H9 (cell line): Measurements from ENCODE around the gene MAP3K8. TPM values are rescaled to one million over a fixed set of nuclear protein-coding genes. Genes with fewer than 3 reads are reported as not detected.

Source experiments
- DNase-seq: peaks from one replicate; pipeline ENCODE4 v3.0.0-alpha.2; 2017
- H2AFZ ChIP-seq: one replicate; pipeline ENCODE4 v1.6.1; 2013; ENCODE audit warnings: mild to moderate bottlenecking, low read length, control low read depth, moderate library complexity
- H2AK5ac ChIP-seq: 2 replicates; pipeline ENCODE4 v1.6.1; 2013; ENCODE audit warnings: low read length, control low read depth, mixed read lengths; ENCODE audit not compliant: insufficient read length
- H2BK120ac ChIP-seq: one replicate; pipeline ENCODE4 v1.6.1; 2013; ENCODE audit warnings: low read depth, mild to moderate bottlenecking, low read length, control low read depth, inconsistent platforms; ENCODE audit not compliant: poor library complexity, severe bottlenecking
- H2BK12ac ChIP-seq: 2 replicates; pipeline ENCODE4 v1.6.1; 2013; ENCODE audit warnings: low read length, control low read depth, mixed read lengths, low read depth; ENCODE audit not compliant: insufficient read length
- H2BK15ac ChIP-seq: 2 replicates; pipeline ENCODE4 v1.6.1; 2013; ENCODE audit warnings: low read depth, low read length, control low read depth
- H2BK20ac ChIP-seq: one replicate; pipeline ENCODE4 v1.6.1; 2013; ENCODE audit warnings: low read depth, mild to moderate bottlenecking, low read length, control low read depth, inconsistent platforms; ENCODE audit not compliant: poor library complexity, severe bottlenecking
- H2BK5ac ChIP-seq: 2 replicates; pipeline ENCODE4 v1.6.1; 2013; ENCODE audit warnings: low read length, control low read depth, mixed read lengths; ENCODE audit not compliant: insufficient read length
- H3K14ac ChIP-seq: 2 replicates; pipeline ENCODE4 v1.6.1; 2013; ENCODE audit warnings: low read length, control low read depth; ENCODE audit not compliant: insufficient read depth
- H3K18ac ChIP-seq: 2 replicates; pipeline ENCODE4 v1.6.1; 2013; ENCODE audit warnings: low read depth, mild to moderate bottlenecking, mixed read lengths, low read length, control low read depth; ENCODE audit not compliant: insufficient read length
- H3K23ac ChIP-seq: 2 replicates; pipeline ENCODE4 v1.6.1; 2013; ENCODE audit warnings: low read length, control low read depth, mixed read lengths, low read depth; ENCODE audit not compliant: insufficient read length
- H3K23me2 ChIP-seq: 2 replicates; pipeline ENCODE4 v1.6.1; 2013; ENCODE audit warnings: low read depth, mild to moderate bottlenecking, mixed read lengths, low read length, control low read depth; ENCODE audit not compliant: insufficient read length, poor library complexity, severe bottlenecking
- H3K27ac ChIP-seq: 2 replicates; pipeline ENCODE4 v1.5.1; 2013; ENCODE audit warnings: low read length, control low read depth, mixed read lengths, low read depth; ENCODE audit not compliant: insufficient read length
- H3K27me3 ChIP-seq: 2 replicates; pipeline ENCODE4 v1.6.1; 2013; ENCODE audit warnings: low read length, control low read depth, inconsistent platforms; ENCODE audit not compliant: insufficient read depth
- H3K4ac ChIP-seq: 2 replicates; pipeline ENCODE4 v1.6.1; 2013; ENCODE audit warnings: low read depth, mild to moderate bottlenecking, control low read depth, inconsistent platforms, low read length, moderate library complexity
- H3K4me1 ChIP-seq: 2 replicates; pipeline ENCODE4 v1.6.1; 2013; ENCODE audit warnings: low read length, control low read depth, inconsistent platforms; ENCODE audit not compliant: insufficient read depth
- H3K4me2 ChIP-seq: 2 replicates; pipeline ENCODE4 v1.6.1; 2013; ENCODE audit warnings: low read length, control low read depth, mixed read lengths; ENCODE audit not compliant: insufficient read length, insufficient read depth
- H3K56ac ChIP-seq: 2 replicates; pipeline ENCODE4 v1.6.1; 2013; ENCODE audit warnings: low read depth, mild to moderate bottlenecking, mixed read lengths, low read length, control low read depth; ENCODE audit not compliant: insufficient read length
- H3K79me1 ChIP-seq: 2 replicates; pipeline ENCODE4 v1.6.1; 2013; ENCODE audit warnings: low read depth, mild to moderate bottlenecking, moderate library complexity, low read length, control low read depth, inconsistent platforms; ENCODE audit not compliant: insufficient read depth, poor library complexity, severe bottlenecking
- H3K79me2 ChIP-seq: 2 replicates; pipeline ENCODE4 v1.6.1; 2013; ENCODE audit warnings: low read length, control low read depth, inconsistent platforms; ENCODE audit not compliant: insufficient read depth
- H3K9ac ChIP-seq: 2 replicates; pipeline ENCODE4 v1.6.1; 2013; ENCODE audit warnings: low read length, control low read depth, mixed read lengths; ENCODE audit not compliant: insufficient read length; ENCODE audit errors: extremely low read depth
- H3K9me3 ChIP-seq: one replicate; pipeline ENCODE4 v1.6.1; 2013; ENCODE audit warnings: low read depth, low read length, inconsistent platforms; ENCODE audit not compliant: control insufficient read depth
- H3T11ph ChIP-seq: one replicate; pipeline ENCODE4 v1.6.1; 2013; ENCODE audit warnings: mild to moderate bottlenecking, low read length, control low read depth, inconsistent platforms
- H4K20me1 ChIP-seq: one replicate; pipeline ENCODE4 v1.6.1; 2013; ENCODE audit not compliant: control insufficient read depth, insufficient read length, insufficient read depth
- H4K5ac ChIP-seq: 2 replicates; pipeline ENCODE4 v1.6.1; 2013; ENCODE audit warnings: low read depth, mild to moderate bottlenecking, mixed read lengths, low read length, control low read depth; ENCODE audit not compliant: insufficient read length
- H4K8ac ChIP-seq: replicated peaks from 2 replicates; pipeline ENCODE4 v1.6.1; 2013; ENCODE audit warnings: low read length, control low read depth, mixed read lengths, low read depth; ENCODE audit not compliant: insufficient read length
- H4K91ac ChIP-seq: 2 replicates; pipeline ENCODE4 v1.6.1; 2013; ENCODE audit warnings: low read depth, mild to moderate bottlenecking, moderate library complexity, mixed read lengths, low read length, control low read depth; ENCODE audit not compliant: insufficient read length
- H3K27ac Mint-ChIP-seq, 3 experiments: 2 replicates in 2 of 3; 3 replicates in 1 of 3; pipeline ENCODE4 v1.8.0; 2020 to 2021; ENCODE audit warnings: mixed read lengths in 3 of 3, mild to moderate bottlenecking in 1 of 3, moderate library complexity in 1 of 3
- H3K27me3 Mint-ChIP-seq: 2 replicates; pipeline ENCODE4 v1.8.0; 2021; ENCODE audit warnings: low read depth, mild to moderate bottlenecking, moderate library complexity, mixed read lengths
- H3K36me3 Mint-ChIP-seq, 3 experiments: 2 replicates in 2 of 3; 3 replicates in 1 of 3; pipeline ENCODE4 v1.8.0; 2020 to 2021; ENCODE audit warnings: low read depth in 3 of 3, mixed read lengths in 3 of 3; ENCODE audit not compliant: insufficient read depth in 1 of 3
- H3K4me1 Mint-ChIP-seq, 2 experiments: 2 replicates each; pipeline ENCODE4 v1.8.0; 2020; ENCODE audit warnings: mixed read lengths in 2 of 2
- H3K4me3 Mint-ChIP-seq, 2 experiments: 2 replicates in 1 of 2; 3 replicates in 1 of 2; pipeline ENCODE4 v1.8.0; 2020 to 2021; ENCODE audit warnings: mild to moderate bottlenecking in 2 of 2, mixed read lengths in 2 of 2, moderate library complexity in 1 of 2
- H3K9me3 Mint-ChIP-seq, 2 experiments: 2 replicates in 1 of 2; 3 replicates in 1 of 2; pipeline ENCODE4 v1.8.0; 2020; ENCODE audit warnings: mild to moderate bottlenecking in 2 of 2, mixed read lengths in 2 of 2, moderate library complexity in 1 of 2
- CTCF ChIP-seq: fragments of 200-600 bp; sonication (generic); conservative IDR thresholded peaks from 3 replicates; pipeline ENCODE4 v1.8.0; 2021; ENCODE audit warnings: antibody characterized with exemption, mild to moderate bottlenecking
- WGBS: extraction: QIAGEN DNeasy Blood & Tissue Kit; methylation state at CpG from one replicate; pipeline ENCODE4 v1.1.7; 2013; ENCODE audit warnings: missing lambda C conversion rate, low lambda C conversion rate, mixed read lengths; ENCODE audit not compliant: insufficient read length; ENCODE audit errors: extremely low coverage; 5-methylcytosine and 5-hydroxymethylcytosine counted together
- total RNA-seq: library from RNA; stranded (reverse); gene quantifications from 2 replicates; pipeline ENCODE4 v1.2.1, GENCODE V29; 2021

The MAP3K8 gene
- total RNA-seq, 1 experiment from 2014 or later, result 3.5 TPM

GRCh38 chr10:30389543-30389942, 44.4 kb upstream of the MAP3K8 start:
- Histone ChIP-seq H3K27ac (no peak overlapping the region), H3K27me3 (no peaks in the 10 kb centered on the region), H2BK12ac (no peak overlapping the region), H2BK5ac (no peak overlapping the region), H3T11ph (no peak overlapping the region), H2AFZ (no peak overlapping the region), H3K9me3 (no peaks in the 10 kb centered on the region), H2BK20ac (no peak overlapping the region), H3K23ac (no peak overlapping the region), H4K20me1 (peaks cover 4% of the 10 kb centered on the region), H3K4ac (no peak overlapping the region), H4K5ac (no peak overlapping the region), H3K79me1 (no peaks in the 10 kb centered on the region), H3K14ac (no peak overlapping the region), H3K18ac (no peak overlapping the region), H2BK120ac (no peak overlapping the region), H3K4me2 (no peak overlapping the region), H3K23me2 (no peaks in the 10 kb centered on the region), H3K56ac (no peak overlapping the region), H4K91ac (no peak overlapping the region), H2AK5ac (no peak overlapping the region), H3K9ac (no peak overlapping the region), H4K8ac (no peak overlapping the region), H3K4me1 (no peaks in the 10 kb centered on the region), H2BK15ac (no peak overlapping the region), H3K79me2 (no peaks in the 10 kb centered on the region)
- TF ChIP-seq CTCF, result no peak
- Mint-ChIP-seq H3K36me3 (no peaks in the 10 kb centered on the region; a peak in 1 of 7 replicates), H3K4me1 (peaks cover 5% of the 10 kb centered on the region in 2 experiments), H3K9me3 (no peaks in the 10 kb centered on the region), H3K27ac (no peak overlapping the region), H3K27me3 (peaks cover 13% of the 10 kb centered on the region), H3K4me3 (no peak overlapping the region)
- no peak for DNase-seq
- no CpG with 5 or more reads among the region's 1 CpG for WGBS
